Neural crest cell (in vitro differentiated cells): ENCODE measurements around the gene PCBP3. TPM values are rescaled to one million over a fixed set of nuclear protein-coding genes. Genes with fewer than 3 reads are reported as not detected.

Source experiments
- DNase-seq: peaks from one replicate; pipeline ENCODE4 v3.0.0; 2021; ENCODE audit warnings: low read depth, mixed read lengths, low spot score
- H3K27ac Mint-ChIP-seq: one replicate; pipeline ENCODE4 v1.8.0; 2021; ENCODE audit warnings: mild to moderate bottlenecking, mixed read lengths; ENCODE audit not compliant: unreplicated experiment
- H3K27me3 Mint-ChIP-seq: 2 replicates; pipeline ENCODE4 v1.8.0; 2021; ENCODE audit warnings: low read depth, mild to moderate bottlenecking, mixed read lengths
- H3K36me3 Mint-ChIP-seq: 2 replicates; pipeline ENCODE4 v1.8.0; 2021; ENCODE audit warnings: low read depth, mild to moderate bottlenecking, mixed read lengths
- H3K4me1 Mint-ChIP-seq: 2 replicates; pipeline ENCODE4 v1.8.0; 2021; ENCODE audit warnings: mixed read lengths
- H3K4me3 Mint-ChIP-seq: one replicate; pipeline ENCODE4 v1.8.0; 2021; ENCODE audit warnings: mild to moderate bottlenecking, mixed read lengths
- H3K9me3 Mint-ChIP-seq: 2 replicates; pipeline ENCODE4 v1.8.0; 2021; ENCODE audit warnings: mixed read lengths
- CTCF ChIP-seq: fragments of 200-600 bp; sonication (generic); conservative IDR thresholded peaks from 2 replicates; pipeline ENCODE4 v1.5.0; 2021; ENCODE audit warnings: antibody characterized with exemption, mild to moderate bottlenecking
- total RNA-seq: library from RNA; stranded (reverse); gene quantifications from 2 replicates; pipeline ENCODE4 v1.2.1, GENCODE V29; 2021

Gene PCBP3
- total RNA-seq, 1 donor from 2014 or later, result 5.1 TPM

GRCh38 chr21:45871616-45872236 is 228.2 kb downstream of the PCBP3 start:
- Mint-ChIP-seq H3K27me3 (no peaks in the 10 kb centered on the region), H3K27ac (no peak overlapping the region), H3K9me3 (no peaks in the 10 kb centered on the region), H3K4me1 (peaks cover 14% of the 10 kb centered on the region), H3K36me3 (no peaks in the 10 kb centered on the region), H3K4me3 (no peak overlapping the region)
- TF ChIP-seq CTCF, result no peak
- no peak for DNase-seq

DNA sequence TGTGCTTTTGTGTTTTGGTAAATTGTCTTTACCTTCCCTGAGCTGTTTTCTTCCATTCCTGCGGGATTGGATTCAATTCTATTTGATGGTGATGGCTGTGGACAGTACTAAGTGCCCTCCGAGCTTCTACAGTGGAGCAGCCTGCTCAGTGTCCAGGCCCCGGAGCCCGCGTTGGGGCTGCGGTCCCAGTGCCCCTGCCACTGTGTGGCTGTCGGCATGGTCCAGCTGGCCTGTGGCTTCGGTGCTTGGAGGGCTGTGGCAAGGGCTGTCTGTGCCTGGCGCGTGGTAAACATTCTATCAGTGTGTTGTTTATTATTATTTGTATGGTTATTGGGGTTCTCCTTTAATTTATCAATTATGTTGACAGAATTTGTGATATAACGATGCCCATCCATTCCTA is 228.9 kb downstream of the PCBP3 start:
- Mint-ChIP-seq H3K9me3 (no peaks in the 10 kb centered on the region), H3K4me3 (no peak overlapping the region), H3K36me3 (no peaks in the 10 kb centered on the region), H3K4me1 (peaks cover 19% of the 10 kb centered on the region), H3K27ac (no peak overlapping the region), H3K27me3 (no peaks in the 10 kb centered on the region)
- DNase-seq, result no peak
- TF ChIP-seq CTCF, result no peak

- no peaks in the 10 kb centered on the region for H3K9me3 Mint-ChIP-seq
- peaks cover 19% of the 10 kb centered on the region for H3K4me1 Mint-ChIP-seq
- H3K36me3 Mint-ChIP-seq, result no peaks in the 10 kb centered on the region
- no peaks in the 10 kb centered on the region for H3K27me3 Mint-ChIP-seq
- H3K27ac Mint-ChIP-seq, result no peak overlapping the region
- TF ChIP-seq CTCF, result no peak
- no peak for DNase-seq
- H3K4me3 Mint-ChIP-seq, result no peak overlapping the region
These were observed 229.4 kb downstream of the PCBP3 start for GRCh38 chr21:45872902-45873301.

DNA sequence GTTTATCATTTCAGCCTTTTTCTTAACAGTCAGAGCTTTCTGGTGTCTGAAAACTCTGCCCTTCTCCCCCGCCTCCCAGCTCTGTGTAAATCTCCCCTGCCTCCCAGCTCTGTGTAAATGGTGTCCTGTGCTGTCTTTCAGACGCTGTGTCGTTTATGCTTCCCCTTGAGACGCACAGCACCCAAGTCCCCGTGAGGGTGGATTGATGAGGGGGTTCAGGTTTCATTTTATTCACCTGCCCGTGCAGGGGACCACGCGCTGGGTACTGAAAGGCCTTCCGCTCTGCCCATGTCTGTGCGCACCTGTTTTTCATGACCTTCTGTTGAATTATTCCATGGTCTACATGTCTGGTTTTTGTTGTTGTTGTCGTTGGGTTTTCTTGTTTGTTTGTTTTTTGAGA is 229.9 kb downstream of the PCBP3 start:
- H3K4me1 Mint-ChIP-seq, result peaks cover 19% of the 10 kb centered on the region
- no peaks in the 10 kb centered on the region for H3K36me3 Mint-ChIP-seq
- no peak overlapping the region for H3K4me3 Mint-ChIP-seq
- H3K27me3 Mint-ChIP-seq, result no peaks in the 10 kb centered on the region
- no peak overlapping the region for H3K27ac Mint-ChIP-seq
- no peak for DNase-seq
- no peaks in the 10 kb centered on the region for H3K9me3 Mint-ChIP-seq
- no peak for TF ChIP-seq CTCF

- H3K36me3 Mint-ChIP-seq, result no peaks in the 10 kb centered on the region
- no peaks in the 10 kb centered on the region for H3K9me3 Mint-ChIP-seq
- H3K27me3 Mint-ChIP-seq, result no peaks in the 10 kb centered on the region
- H3K4me3 Mint-ChIP-seq, result no peak overlapping the region
- no peak for TF ChIP-seq CTCF
- H3K27ac Mint-ChIP-seq, result no peak overlapping the region
- peaks cover 19% of the 10 kb centered on the region for H3K4me1 Mint-ChIP-seq
- DNase-seq, result no peak
These were observed 230.3 kb downstream of the PCBP3 start for GRCh38 chr21:45873866-45874265.
